Type B pancreatic cell (in vitro differentiated cells): ENCODE data around the gene PIK3C2A. TPM values are rescaled to one million over a fixed set of nuclear protein-coding genes. Genes with fewer than 3 reads are reported as not detected.
"Not testable (repeated sequence)": the region's sequence is repeated elsewhere in the genome, so short reads cannot be mapped to it uniquely, and the experiment has no call there.

Experiments
- DNase-seq: peaks from one replicate; pipeline ENCODE4 v3.0.0; 2021; ENCODE audit warnings: mixed read lengths; ENCODE audit not compliant: unreplicated experiment; ENCODE audit errors: extremely low spot score
- H3K27ac Mint-ChIP-seq: 2 replicates; pipeline ENCODE4 v1.8.0; 2021; ENCODE audit warnings: mild to moderate bottlenecking, mixed read lengths
- H3K27me3 Mint-ChIP-seq: 2 replicates; pipeline ENCODE4 v1.8.0; 2021; ENCODE audit warnings: mixed read lengths
- H3K36me3 Mint-ChIP-seq: 2 replicates; pipeline ENCODE4 v1.8.0; 2021; ENCODE audit warnings: mixed read lengths
- H3K4me1 Mint-ChIP-seq: one replicate; pipeline ENCODE4 v1.8.0; 2021; ENCODE audit warnings: mixed read lengths; ENCODE audit not compliant: unreplicated experiment
- H3K4me3 Mint-ChIP-seq: 2 replicates; pipeline ENCODE4 v1.8.0; 2021; ENCODE audit warnings: mild to moderate bottlenecking, mixed read lengths
- H3K9me3 Mint-ChIP-seq: 2 replicates; pipeline ENCODE4 v1.8.0; 2021; ENCODE audit warnings: mixed read lengths
- total RNA-seq: library from RNA; stranded (reverse); gene quantifications from 2 replicates; pipeline ENCODE4 v1.2.1, GENCODE V29; 2021; ENCODE audit warnings: low replicate concordance
- TF ChIP-seq, protein P1 (sequence below): fragments of 200-600 bp; sonication (generic); conservative IDR thresholded peaks from 2 replicates; pipeline ENCODE4 v1.5.0; 2021; ENCODE audit warnings: antibody characterized with exemption, mild to moderate bottlenecking

Gene PIK3C2A
- total RNA-seq, 1 donor from 2014 or later = 79.2 TPM

- Mint-ChIP-seq H3K27me3 (no peaks in the 10 kb centered on the region), H3K27ac (no peak overlapping the region), H3K36me3 (no peaks in the 10 kb centered on the region), H3K4me3 (no peak overlapping the region), H3K9me3 (no peaks in the 10 kb centered on the region), H3K4me1 (peaks cover 5% of the 10 kb centered on the region)
- DNase-seq = no peak
- TF ChIP-seq, protein P1, sequence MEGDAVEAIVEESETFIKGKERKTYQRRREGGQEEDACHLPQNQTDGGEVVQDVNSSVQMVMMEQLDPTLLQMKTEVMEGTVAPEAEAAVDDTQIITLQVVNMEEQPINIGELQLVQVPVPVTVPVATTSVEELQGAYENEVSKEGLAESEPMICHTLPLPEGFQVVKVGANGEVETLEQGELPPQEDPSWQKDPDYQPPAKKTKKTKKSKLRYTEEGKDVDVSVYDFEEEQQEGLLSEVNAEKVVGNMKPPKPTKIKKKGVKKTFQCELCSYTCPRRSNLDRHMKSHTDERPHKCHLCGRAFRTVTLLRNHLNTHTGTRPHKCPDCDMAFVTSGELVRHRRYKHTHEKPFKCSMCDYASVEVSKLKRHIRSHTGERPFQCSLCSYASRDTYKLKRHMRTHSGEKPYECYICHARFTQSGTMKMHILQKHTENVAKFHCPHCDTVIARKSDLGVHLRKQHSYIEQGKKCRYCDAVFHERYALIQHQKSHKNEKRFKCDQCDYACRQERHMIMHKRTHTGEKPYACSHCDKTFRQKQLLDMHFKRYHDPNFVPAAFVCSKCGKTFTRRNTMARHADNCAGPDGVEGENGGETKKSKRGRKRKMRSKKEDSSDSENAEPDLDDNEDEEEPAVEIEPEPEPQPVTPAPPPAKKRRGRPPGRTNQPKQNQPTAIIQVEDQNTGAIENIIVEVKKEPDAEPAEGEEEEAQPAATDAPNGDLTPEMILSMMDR = no peak
Measured at GRCh38 chr11:17230867-17231851, 23.4 kb upstream of the PIK3C2A start.

- H3K4me1 Mint-ChIP-seq = peaks cover 5% of the 10 kb centered on the region
- TF ChIP-seq, protein P1 = no peak
- no peaks in the 10 kb centered on the region for H3K9me3 Mint-ChIP-seq
- no peaks in the 10 kb centered on the region for H3K27me3 Mint-ChIP-seq
- H3K4me3 Mint-ChIP-seq = no peak overlapping the region
- no peak overlapping the region for H3K27ac Mint-ChIP-seq
- no peak for DNase-seq
- H3K36me3 Mint-ChIP-seq = no peaks in the 10 kb centered on the region
Measured at GRCh38 chr11:17229481-17230152, 21.8 kb upstream of the PIK3C2A start.

DNA sequence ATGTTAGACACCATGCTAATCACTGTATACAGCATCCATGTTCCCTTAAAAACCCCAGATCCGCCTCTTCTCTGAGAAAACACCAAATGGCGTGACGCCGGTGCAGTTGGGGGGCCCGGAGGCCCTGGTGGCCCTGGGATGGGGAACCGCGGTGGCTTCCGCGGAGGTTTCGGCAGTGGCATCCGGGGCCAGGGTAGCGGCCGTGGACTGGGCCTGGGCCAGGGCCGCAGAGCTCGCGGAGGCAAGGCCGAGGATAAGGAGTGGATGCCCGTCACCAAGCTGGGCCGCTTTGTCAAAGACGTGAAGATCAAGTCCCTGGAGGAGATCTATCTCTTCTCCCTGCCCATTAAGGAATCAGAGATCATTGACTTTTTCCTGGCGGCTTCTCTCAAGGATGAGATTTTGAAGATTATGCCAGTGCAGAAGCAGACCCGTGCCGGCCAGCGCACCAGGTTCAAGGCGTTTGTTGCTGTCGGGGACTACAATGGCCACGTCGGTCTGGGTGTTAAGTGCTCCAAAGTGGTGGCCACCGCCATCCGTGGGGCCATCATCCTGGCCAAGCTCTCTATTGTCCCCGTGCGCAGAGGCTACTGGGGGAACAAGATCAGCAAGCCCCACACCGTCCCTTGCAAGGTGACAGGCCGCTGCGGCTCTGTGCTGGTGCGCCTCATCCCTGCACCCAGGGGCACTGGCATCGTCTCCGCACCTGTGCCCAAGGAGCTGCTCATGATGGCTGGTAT, 20.6 kb upstream of the PIK3C2A start:
- H3K27me3 Mint-ChIP-seq, H3K4me3 Mint-ChIP-seq, H3K4me1 Mint-ChIP-seq, DNase-seq, H3K9me3 Mint-ChIP-seq, H3K36me3 Mint-ChIP-seq, H3K27ac Mint-ChIP-seq: not testable (repeated sequence)

DNA sequence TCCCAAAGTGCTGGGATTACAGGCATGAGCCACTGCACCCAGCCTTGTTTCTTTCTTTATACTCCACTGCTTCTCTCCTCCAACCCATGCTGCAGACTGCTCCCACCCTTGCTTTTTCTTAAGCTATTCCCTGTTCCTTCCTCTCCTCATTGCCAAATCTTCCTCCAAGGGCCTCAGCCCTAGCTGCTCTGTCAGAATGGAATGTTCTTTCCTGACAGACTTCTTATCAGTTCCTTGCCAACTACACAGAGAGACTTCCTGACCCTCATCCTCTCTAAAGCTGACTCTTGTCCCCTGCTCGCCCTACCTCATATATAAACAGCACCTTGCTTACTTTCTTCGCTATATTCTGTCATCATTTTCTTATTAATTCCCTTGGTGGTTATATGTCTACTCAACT, 16.9 kb upstream of the PIK3C2A start:
- TF ChIP-seq, protein P1 = no peak
- Mint-ChIP-seq H3K27me3 (no peaks in the 10 kb centered on the region), H3K27ac (no peak overlapping the region)

GRCh38 chr11:17221968-17222367, 14.2 kb upstream of the PIK3C2A start:
- no peaks in the 10 kb centered on the region for H3K27me3 Mint-ChIP-seq

More for the DNA sequence above, 16.9 kb upstream of the PIK3C2A start:
- Mint-ChIP-seq H3K4me1 (no peaks in the 10 kb centered on the region), H3K4me3 (no peak overlapping the region), H3K9me3 (no peaks in the 10 kb centered on the region), H3K36me3 (no peaks in the 10 kb centered on the region)
- no peak for DNase-seq

More at GRCh38 chr11:17221968-17222367, 14.2 kb upstream of the PIK3C2A start:
- H3K9me3 Mint-ChIP-seq = no peaks in the 10 kb centered on the region
- no peaks in the 10 kb centered on the region for H3K36me3 Mint-ChIP-seq
- H3K4me3 Mint-ChIP-seq = no peak overlapping the region
- TF ChIP-seq, protein P1 = no peak
- DNase-seq = no peak
- H3K4me1 Mint-ChIP-seq = no peaks in the 10 kb centered on the region
- no peak overlapping the region for H3K27ac Mint-ChIP-seq
